H9 (cell line): Measurements from ENCODE around the gene SHH. TPM values are rescaled to one million over a fixed set of nuclear protein-coding genes. Genes with fewer than 3 reads are reported as not detected.

Experiments used
- DNase-seq: peaks from one replicate; pipeline ENCODE4 v3.0.0-alpha.2; 2017
- H2AFZ ChIP-seq: one replicate; pipeline ENCODE4 v1.6.1; 2013; ENCODE audit warnings: mild to moderate bottlenecking, low read length, control low read depth, moderate library complexity
- H2AK5ac ChIP-seq: 2 replicates; pipeline ENCODE4 v1.6.1; 2013; ENCODE audit warnings: low read length, control low read depth, mixed read lengths; ENCODE audit not compliant: insufficient read length
- H2BK120ac ChIP-seq: one replicate; pipeline ENCODE4 v1.6.1; 2013; ENCODE audit warnings: low read depth, mild to moderate bottlenecking, low read length, control low read depth, inconsistent platforms; ENCODE audit not compliant: poor library complexity, severe bottlenecking
- H2BK12ac ChIP-seq: 2 replicates; pipeline ENCODE4 v1.6.1; 2013; ENCODE audit warnings: low read length, control low read depth, mixed read lengths, low read depth; ENCODE audit not compliant: insufficient read length
- H2BK15ac ChIP-seq: 2 replicates; pipeline ENCODE4 v1.6.1; 2013; ENCODE audit warnings: low read depth, low read length, control low read depth
- H2BK20ac ChIP-seq: one replicate; pipeline ENCODE4 v1.6.1; 2013; ENCODE audit warnings: low read depth, mild to moderate bottlenecking, low read length, control low read depth, inconsistent platforms; ENCODE audit not compliant: poor library complexity, severe bottlenecking
- H2BK5ac ChIP-seq: 2 replicates; pipeline ENCODE4 v1.6.1; 2013; ENCODE audit warnings: low read length, control low read depth, mixed read lengths; ENCODE audit not compliant: insufficient read length
- H3K14ac ChIP-seq: 2 replicates; pipeline ENCODE4 v1.6.1; 2013; ENCODE audit warnings: low read length, control low read depth; ENCODE audit not compliant: insufficient read depth
- H3K18ac ChIP-seq: 2 replicates; pipeline ENCODE4 v1.6.1; 2013; ENCODE audit warnings: low read depth, mild to moderate bottlenecking, mixed read lengths, low read length, control low read depth; ENCODE audit not compliant: insufficient read length
- H3K23ac ChIP-seq: 2 replicates; pipeline ENCODE4 v1.6.1; 2013; ENCODE audit warnings: low read length, control low read depth, mixed read lengths, low read depth; ENCODE audit not compliant: insufficient read length
- H3K23me2 ChIP-seq: 2 replicates; pipeline ENCODE4 v1.6.1; 2013; ENCODE audit warnings: low read depth, mild to moderate bottlenecking, mixed read lengths, low read length, control low read depth; ENCODE audit not compliant: insufficient read length, poor library complexity, severe bottlenecking
- H3K27ac ChIP-seq: 2 replicates; pipeline ENCODE4 v1.5.1; 2013; ENCODE audit warnings: low read length, control low read depth, mixed read lengths, low read depth; ENCODE audit not compliant: insufficient read length
- H3K27me3 ChIP-seq: 2 replicates; pipeline ENCODE4 v1.6.1; 2013; ENCODE audit warnings: low read length, control low read depth, inconsistent platforms; ENCODE audit not compliant: insufficient read depth
- H3K4ac ChIP-seq: 2 replicates; pipeline ENCODE4 v1.6.1; 2013; ENCODE audit warnings: low read depth, mild to moderate bottlenecking, control low read depth, inconsistent platforms, low read length, moderate library complexity
- H3K4me1 ChIP-seq: 2 replicates; pipeline ENCODE4 v1.6.1; 2013; ENCODE audit warnings: low read length, control low read depth, inconsistent platforms; ENCODE audit not compliant: insufficient read depth
- H3K4me2 ChIP-seq: 2 replicates; pipeline ENCODE4 v1.6.1; 2013; ENCODE audit warnings: low read length, control low read depth, mixed read lengths; ENCODE audit not compliant: insufficient read length, insufficient read depth
- H3K56ac ChIP-seq: 2 replicates; pipeline ENCODE4 v1.6.1; 2013; ENCODE audit warnings: low read depth, mild to moderate bottlenecking, mixed read lengths, low read length, control low read depth; ENCODE audit not compliant: insufficient read length
- H3K79me1 ChIP-seq: 2 replicates; pipeline ENCODE4 v1.6.1; 2013; ENCODE audit warnings: low read depth, mild to moderate bottlenecking, moderate library complexity, low read length, control low read depth, inconsistent platforms; ENCODE audit not compliant: insufficient read depth, poor library complexity, severe bottlenecking
- H3K79me2 ChIP-seq: 2 replicates; pipeline ENCODE4 v1.6.1; 2013; ENCODE audit warnings: low read length, control low read depth, inconsistent platforms; ENCODE audit not compliant: insufficient read depth
- H3K9ac ChIP-seq: 2 replicates; pipeline ENCODE4 v1.6.1; 2013; ENCODE audit warnings: low read length, control low read depth, mixed read lengths; ENCODE audit not compliant: insufficient read length; ENCODE audit errors: extremely low read depth
- H3K9me3 ChIP-seq: one replicate; pipeline ENCODE4 v1.6.1; 2013; ENCODE audit warnings: low read depth, low read length, inconsistent platforms; ENCODE audit not compliant: control insufficient read depth
- H3T11ph ChIP-seq: one replicate; pipeline ENCODE4 v1.6.1; 2013; ENCODE audit warnings: mild to moderate bottlenecking, low read length, control low read depth, inconsistent platforms
- H4K20me1 ChIP-seq: one replicate; pipeline ENCODE4 v1.6.1; 2013; ENCODE audit not compliant: control insufficient read depth, insufficient read length, insufficient read depth
- H4K5ac ChIP-seq: 2 replicates; pipeline ENCODE4 v1.6.1; 2013; ENCODE audit warnings: low read depth, mild to moderate bottlenecking, mixed read lengths, low read length, control low read depth; ENCODE audit not compliant: insufficient read length
- H4K8ac ChIP-seq: replicated peaks from 2 replicates; pipeline ENCODE4 v1.6.1; 2013; ENCODE audit warnings: low read length, control low read depth, mixed read lengths, low read depth; ENCODE audit not compliant: insufficient read length
- H4K91ac ChIP-seq: 2 replicates; pipeline ENCODE4 v1.6.1; 2013; ENCODE audit warnings: low read depth, mild to moderate bottlenecking, moderate library complexity, mixed read lengths, low read length, control low read depth; ENCODE audit not compliant: insufficient read length
- H3K27ac Mint-ChIP-seq, 3 experiments: 2 replicates in 2 of 3; 3 replicates in 1 of 3; pipeline ENCODE4 v1.8.0; 2020 to 2021; ENCODE audit warnings: mixed read lengths in 3 of 3, mild to moderate bottlenecking in 1 of 3, moderate library complexity in 1 of 3
- H3K27me3 Mint-ChIP-seq: 2 replicates; pipeline ENCODE4 v1.8.0; 2021; ENCODE audit warnings: low read depth, mild to moderate bottlenecking, moderate library complexity, mixed read lengths
- H3K36me3 Mint-ChIP-seq, 3 experiments: 2 replicates in 2 of 3; 3 replicates in 1 of 3; pipeline ENCODE4 v1.8.0; 2020 to 2021; ENCODE audit warnings: low read depth in 3 of 3, mixed read lengths in 3 of 3; ENCODE audit not compliant: insufficient read depth in 1 of 3
- H3K4me1 Mint-ChIP-seq, 2 experiments: 2 replicates each; pipeline ENCODE4 v1.8.0; 2020; ENCODE audit warnings: mixed read lengths in 2 of 2
- H3K4me3 Mint-ChIP-seq, 2 experiments: 2 replicates in 1 of 2; 3 replicates in 1 of 2; pipeline ENCODE4 v1.8.0; 2020 to 2021; ENCODE audit warnings: mild to moderate bottlenecking in 2 of 2, mixed read lengths in 2 of 2, moderate library complexity in 1 of 2
- H3K9me3 Mint-ChIP-seq, 2 experiments: 2 replicates in 1 of 2; 3 replicates in 1 of 2; pipeline ENCODE4 v1.8.0; 2020; ENCODE audit warnings: mild to moderate bottlenecking in 2 of 2, mixed read lengths in 2 of 2, moderate library complexity in 1 of 2
- WGBS: extraction: QIAGEN DNeasy Blood & Tissue Kit; methylation state at CpG from one replicate; pipeline ENCODE4 v1.1.7; 2013; ENCODE audit warnings: missing lambda C conversion rate, low lambda C conversion rate, mixed read lengths; ENCODE audit not compliant: insufficient read length; ENCODE audit errors: extremely low coverage; 5-methylcytosine and 5-hydroxymethylcytosine counted together
- total RNA-seq: library from RNA; stranded (reverse); gene quantifications from 2 replicates; pipeline ENCODE4 v1.2.1, GENCODE V29; 2021
- TF ChIP-seq, protein P1 (sequence below): fragments of 200-600 bp; sonication (generic); conservative IDR thresholded peaks from 3 replicates; pipeline ENCODE4 v1.8.0; 2021; ENCODE audit warnings: antibody characterized with exemption, mild to moderate bottlenecking

Gene SHH
- total RNA-seq, 1 experiment from 2014 or later: 0.07 TPM

DNA sequence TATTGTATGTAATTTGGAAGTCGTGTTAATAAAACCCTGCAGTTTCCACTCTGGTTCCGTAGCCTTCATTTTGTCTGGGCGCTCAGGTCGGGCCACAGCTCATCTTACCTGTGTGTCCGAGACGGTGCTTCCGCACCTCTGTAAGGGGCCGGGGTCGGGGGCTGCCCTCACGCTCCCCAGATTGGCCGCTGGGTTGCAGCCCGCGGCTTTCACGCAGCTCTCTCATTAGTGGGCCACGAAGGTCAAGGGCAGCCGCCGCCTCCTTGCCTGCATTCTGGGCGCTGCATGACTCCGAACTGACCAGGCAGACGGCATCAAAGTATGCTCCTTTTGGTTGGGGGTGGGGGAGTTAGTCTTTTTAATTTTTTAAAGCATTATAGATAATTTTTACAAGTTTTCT is 30.8 kb downstream of the SHH start:
- Histone ChIP-seq H3K27me3 (no peaks in the 10 kb centered on the region), H2AFZ (no peak overlapping the region), H3K79me1 (no peaks in the 10 kb centered on the region), H3K23me2 (no peaks in the 10 kb centered on the region), H3K79me2 (no peaks in the 10 kb centered on the region), H2BK12ac (no peak overlapping the region), H4K20me1 (no peaks in the 10 kb centered on the region), H3K9me3 (no peaks in the 10 kb centered on the region), H2AK5ac (no peak overlapping the region), H3T11ph (no peak overlapping the region), H2BK120ac (no peak overlapping the region), H4K5ac (no peak overlapping the region), H3K23ac (no peak overlapping the region), H2BK15ac (no peak overlapping the region), H4K91ac (no peak overlapping the region), H3K27ac (no peak overlapping the region), H3K4me1 (no peaks in the 10 kb centered on the region), H3K9ac (no peak overlapping the region), H2BK20ac (no peak overlapping the region), H3K18ac (no peak overlapping the region), H3K4me2 (no peak overlapping the region), H3K14ac (no peak overlapping the region), H2BK5ac (no peak overlapping the region), H3K4ac (no peak overlapping the region), H4K8ac (no peak overlapping the region), H3K56ac (no peak overlapping the region)
- no peak for DNase-seq
- peak overlapping the region in 1 of 3 experiments; percentile 75; a peak in 1 of 7 replicates for H3K27ac Mint-ChIP-seq
- peaks cover 22 to 24% of the 10 kb centered on the region in 2 experiments for H3K4me1 Mint-ChIP-seq
- H3K36me3 Mint-ChIP-seq: peaks cover 5 to 47% (median 17%) of the 10 kb centered on the region in 3 experiments; a peak in 6 of 7 replicates
- no peaks in the 10 kb centered on the region for H3K9me3 Mint-ChIP-seq
- H3K27me3 Mint-ChIP-seq: peaks cover 13% of the 10 kb centered on the region
- H3K4me3 Mint-ChIP-seq: no peak overlapping the region
- WGBS: no CpG with 5 or more reads among the region's 20 CpGs
- TF ChIP-seq, protein P1, sequence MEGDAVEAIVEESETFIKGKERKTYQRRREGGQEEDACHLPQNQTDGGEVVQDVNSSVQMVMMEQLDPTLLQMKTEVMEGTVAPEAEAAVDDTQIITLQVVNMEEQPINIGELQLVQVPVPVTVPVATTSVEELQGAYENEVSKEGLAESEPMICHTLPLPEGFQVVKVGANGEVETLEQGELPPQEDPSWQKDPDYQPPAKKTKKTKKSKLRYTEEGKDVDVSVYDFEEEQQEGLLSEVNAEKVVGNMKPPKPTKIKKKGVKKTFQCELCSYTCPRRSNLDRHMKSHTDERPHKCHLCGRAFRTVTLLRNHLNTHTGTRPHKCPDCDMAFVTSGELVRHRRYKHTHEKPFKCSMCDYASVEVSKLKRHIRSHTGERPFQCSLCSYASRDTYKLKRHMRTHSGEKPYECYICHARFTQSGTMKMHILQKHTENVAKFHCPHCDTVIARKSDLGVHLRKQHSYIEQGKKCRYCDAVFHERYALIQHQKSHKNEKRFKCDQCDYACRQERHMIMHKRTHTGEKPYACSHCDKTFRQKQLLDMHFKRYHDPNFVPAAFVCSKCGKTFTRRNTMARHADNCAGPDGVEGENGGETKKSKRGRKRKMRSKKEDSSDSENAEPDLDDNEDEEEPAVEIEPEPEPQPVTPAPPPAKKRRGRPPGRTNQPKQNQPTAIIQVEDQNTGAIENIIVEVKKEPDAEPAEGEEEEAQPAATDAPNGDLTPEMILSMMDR: no peak
